H1 (cell line): ENCODE results near the gene SPINK5. TPM values are rescaled to one million over a fixed set of nuclear protein-coding genes. Genes with fewer than 3 reads are reported as not detected.

Source experiments
- CTCF ChIA-PET: fragments of 300-600 bp; sonication (Branson Sonifier 250); formaldehyde crosslinking; loops from one replicate; lab custom pipeline; 2021; ENCODE audit not compliant: partially characterized antibody; lab: Charles Lee
- POLR2A ChIA-PET: fragments of 300-600 bp; sonication (Branson Sonifier 250); formaldehyde crosslinking; loops from one replicate; lab custom pipeline; 2021; ENCODE audit warnings: inconsistent platforms; ENCODE audit not compliant: partially characterized antibody; lab: Charles Lee
- DNase-seq, 2 experiments: peaks; one replicate each; pipeline versions ENCODE4 v3.0.0 to v3.0.0-alpha.2; 2010 to 2022; ENCODE audit warnings: low spot score in 2 of 2, low read depth in 1 of 2, mixed read lengths in 1 of 2
- FAIRE-seq: peaks from 2 replicates; lab custom pipeline; 2011; peaks lifted over from hg19 to GRCh38; lab: Jason Lieb, UNC
- H2AFZ ChIP-seq: 2 replicates; pipeline ENCODE4 v1.8.1; 2012; ENCODE audit warnings: low read length, inconsistent platforms
- H2AK5ac ChIP-seq: 2 replicates; pipeline ENCODE4 v1.6.1; 2013; ENCODE audit warnings: low read depth, low read length
- H2BK120ac ChIP-seq: replicated peaks from 2 replicates; pipeline ENCODE3; 2013; ENCODE audit warnings: low read depth, low read length, inconsistent platforms
- H2BK12ac ChIP-seq: 2 replicates; pipeline ENCODE4 v1.6.1; 2013; ENCODE audit warnings: low read depth, low read length
- H2BK15ac ChIP-seq: 2 replicates; pipeline ENCODE4 v1.6.1; 2013; ENCODE audit warnings: low read length
- H2BK20ac ChIP-seq: 2 replicates; pipeline ENCODE4 v1.6.1; 2013; ENCODE audit warnings: low read length
- H2BK5ac ChIP-seq: 2 replicates; pipeline ENCODE4 v1.6.1; 2013; ENCODE audit warnings: low read depth, low read length
- H3K14ac ChIP-seq: 2 replicates; pipeline ENCODE4 v1.6.1; 2013; ENCODE audit warnings: inconsistent platforms; ENCODE audit not compliant: insufficient read length
- H3K18ac ChIP-seq: 2 replicates; pipeline ENCODE4 v1.6.1; 2013; ENCODE audit warnings: low read length; ENCODE audit errors: extremely low read depth
- H3K23ac ChIP-seq: 2 replicates; pipeline ENCODE4 v1.6.1; 2013; ENCODE audit warnings: inconsistent platforms; ENCODE audit not compliant: insufficient read length
- H3K23me2 ChIP-seq: 2 replicates; pipeline ENCODE4 v1.6.1; 2013; ENCODE audit warnings: low read depth, low read length
- H3K27ac ChIP-seq: 2 replicates; pipeline ENCODE4 v1.6.1; 2011; ENCODE audit warnings: low read depth, low read length, inconsistent platforms
- H3K27me3 ChIP-seq, 4 experiments: replicated peaks in 1 of 4; 1 replicate in 1 of 4; 2 replicates in 3 of 4; pipeline versions ENCODE4 v1.6.1 to v1.8.1; 2011 to 2013; ENCODE audit warnings: low read length in 3 of 4, mild to moderate bottlenecking in 3 of 4, inconsistent platforms in 2 of 4, mixed read lengths in 2 of 4, moderate library complexity in 1 of 4; ENCODE audit not compliant: control insufficient read depth in 3 of 4, insufficient read depth in 3 of 4; ENCODE audit errors: extremely low read depth in 1 of 4
- H3K36me3 ChIP-seq, 4 experiments: 2 replicates each; pipeline versions ENCODE4 v1.6.1 to v1.8.1; 2011 to 2013; ENCODE audit warnings: mild to moderate bottlenecking in 4 of 4, low read length in 3 of 4, moderate library complexity in 2 of 4, control low read depth in 1 of 4, inconsistent platforms in 1 of 4; ENCODE audit not compliant: insufficient read depth in 4 of 4, control insufficient read depth in 2 of 4
- H3K4ac ChIP-seq: replicated peaks from 2 replicates; pipeline ENCODE3; 2013; ENCODE audit warnings: low read length, low read depth, mixed read lengths, inconsistent platforms; ENCODE audit not compliant: insufficient read length
- H3K4me1 ChIP-seq, 4 experiments: replicated peaks in 1 of 4; 1 replicate in 1 of 4; 2 replicates in 3 of 4; pipeline versions ENCODE4 v1.6.1 to v1.8.1; 2011 to 2013; ENCODE audit warnings: low read length in 3 of 4, inconsistent platforms in 2 of 4, mixed read lengths in 1 of 4; ENCODE audit not compliant: insufficient read depth in 4 of 4, control insufficient read depth in 3 of 4
- H3K4me2 ChIP-seq, 2 experiments: 2 replicates each; pipeline versions ENCODE4 v1.6.1 to v1.8.1; 2011 to 2013; ENCODE audit warnings: low read depth in 2 of 2, low read length in 2 of 2, control low read depth in 1 of 2, inconsistent platforms in 1 of 2, mild to moderate bottlenecking in 1 of 2; ENCODE audit not compliant: insufficient read depth in 1 of 2
- H3K4me3 ChIP-seq, 4 experiments: fragments of 200-600, 300-600 bp in 1 of 4; sonication (generic), shearing (Covaris generic), sonication (Bioruptor Twin) in 1 of 4; 2 replicates each; pipeline versions ENCODE4 v1.5.1 to v1.8.1; 2011 to 2016; ENCODE audit warnings: low read length in 4 of 4, low read depth in 3 of 4, control low read depth in 2 of 4, inconsistent platforms in 2 of 4, mild to moderate bottlenecking in 2 of 4, mixed read lengths in 1 of 4, moderate library complexity in 1 of 4; ENCODE audit not compliant: insufficient read depth in 2 of 4; ENCODE audit errors: extremely low read depth in 1 of 4
- H3K56ac ChIP-seq: replicated peaks from 2 replicates; pipeline ENCODE3; 2013; ENCODE audit warnings: low read depth, mild to moderate bottlenecking, mixed read lengths, low read length, inconsistent platforms; ENCODE audit not compliant: insufficient read length
- H3K79me1 ChIP-seq: 2 replicates; pipeline ENCODE4 v1.6.1; 2013; ENCODE audit warnings: low read depth, low read length, control low read depth
- H3K79me2 ChIP-seq, 2 experiments: 2 replicates each; pipeline versions ENCODE4 v1.6.1 to v1.8.1; 2012 to 2013; ENCODE audit warnings: low read length in 2 of 2, mild to moderate bottlenecking in 2 of 2, inconsistent platforms in 1 of 2; ENCODE audit not compliant: insufficient read depth in 2 of 2, control insufficient read depth in 1 of 2
- H3K9ac ChIP-seq, 4 experiments: replicated peaks in 1 of 4; 1 replicate in 1 of 4; 2 replicates in 3 of 4; pipeline versions ENCODE4 v1.6.1 to v1.8.1; 2011 to 2013; ENCODE audit warnings: low read depth in 3 of 4, low read length in 3 of 4, control low read depth in 2 of 4, mild to moderate bottlenecking in 2 of 4, moderate library complexity in 2 of 4, inconsistent platforms in 1 of 4; ENCODE audit errors: extremely low read depth in 1 of 4
- H3K9me3 ChIP-seq, 2 experiments: 2 replicates each; pipeline versions ENCODE4 v1.6.1 to v1.8.1; 2012 to 2013; ENCODE audit warnings: mild to moderate bottlenecking in 2 of 2, moderate library complexity in 2 of 2, control low read depth in 1 of 2, inconsistent platforms in 1 of 2, low read depth in 1 of 2, low read length in 1 of 2, mixed read lengths in 1 of 2; ENCODE audit not compliant: insufficient read depth in 2 of 2
- H4K20me1 ChIP-seq, 2 experiments: replicated peaks in 1 of 2; 2 replicates each; pipeline versions ENCODE3 to v1.8.1; 2011 to 2013; ENCODE audit warnings: inconsistent platforms in 2 of 2, low read length in 2 of 2, mild to moderate bottlenecking in 1 of 2; ENCODE audit not compliant: insufficient read depth in 2 of 2, control insufficient read depth in 1 of 2
- H4K5ac ChIP-seq: 2 replicates; pipeline ENCODE4 v1.6.1; 2013; ENCODE audit warnings: low read length, low read depth, mixed read lengths, inconsistent platforms; ENCODE audit not compliant: insufficient read length
- H4K8ac ChIP-seq: 2 replicates; pipeline ENCODE4 v1.8.0; 2013; ENCODE audit warnings: mild to moderate bottlenecking, moderate library complexity, low read length, inconsistent platforms; ENCODE audit not compliant: insufficient read depth; ENCODE audit errors: extremely low read depth
- H4K91ac ChIP-seq: replicated peaks from 2 replicates; pipeline ENCODE3; 2013; ENCODE audit warnings: low read length, mixed read lengths, inconsistent platforms; ENCODE audit not compliant: insufficient read length
- BCL11A ChIP-seq, 2 experiments: IDR thresholded peaks; one replicate each; pipeline ENCODE4 v1.6.1; 2011; ENCODE audit warnings: low read depth in 2 of 2, low read length in 2 of 2, mild to moderate bottlenecking in 2 of 2
- CBX5 ChIP-seq: fragments of 300-800, 300-1000 bp; sonication (generic); IDR thresholded peaks from 2 replicates; pipeline ENCODE4 v1.7.1; 2016; ENCODE audit warnings: antibody characterized with exemption, low read length, low read depth
- CHD2 ChIP-seq: IDR thresholded peaks from 2 replicates; pipeline ENCODE4 v1.6.1; 2012; ENCODE audit warnings: low read length, improper control_type of control experiment
- CREB1 ChIP-seq: IDR thresholded peaks from 2 replicates; pipeline ENCODE4 v1.6.1; 2012; ENCODE audit warnings: inconsistent platforms
- JUND ChIP-seq: IDR thresholded peaks from 2 replicates; pipeline ENCODE4 v1.6.1; 2011; ENCODE audit warnings: mild to moderate bottlenecking, improper control_type of control experiment, low read length
- NANOG ChIP-seq: IDR thresholded peaks from 2 replicates; pipeline ENCODE4 v1.6.1; 2011; ENCODE audit warnings: low read length, low read depth, mild to moderate bottlenecking, inconsistent platforms; ENCODE audit not compliant: insufficient read depth, poor library complexity, severe bottlenecking
- SAP30 ChIP-seq: fragments of 300-600 bp; sonication (generic); IDR thresholded peaks from 2 replicates; pipeline ENCODE4 v1.7.1; 2012; ENCODE audit warnings: low read length, moderate library complexity, mild to moderate bottlenecking, inconsistent platforms; ENCODE audit not compliant: insufficient read depth, insufficient replicate concordance
- SP1 ChIP-seq: IDR thresholded peaks from 2 replicates; pipeline ENCODE4 v1.6.1; 2011; ENCODE audit warnings: low read depth, low read length
- TBP ChIP-seq: IDR thresholded peaks from 2 replicates; pipeline ENCODE4 v1.6.1; 2011; ENCODE audit warnings: low read depth, low read length, improper control_type of control experiment
- WGBS, 2 experiments: shearing (Covaris generic) in 1 of 2; methylation state at CpG; one replicate each; pipeline versions ENCODE4 v1.1.6 to v1.1.7; 2013 to 2015; ENCODE audit warnings: low lambda C conversion rate in 2 of 2, mixed read lengths in 2 of 2, inconsistent platforms in 1 of 2, low coverage in 1 of 2, missing lambda C conversion rate in 1 of 2; ENCODE audit not compliant: insufficient replicate concordance in 2 of 2, insufficient coverage in 1 of 2, insufficient read length in 1 of 2; ENCODE audit errors: extremely low coverage in 1 of 2, missing lambda C conversion rate in 1 of 2; 5-methylcytosine and 5-hydroxymethylcytosine counted together
- polyA plus RNA-seq, 7 experiments: library from polyadenylated mRNA; depleted of rRNA in 3 of 7; stranded (reverse) in 5 of 7; unstranded in 2 of 7; fragments of >200 nt in 5 of 7; fragments of 200-250 nt in 2 of 7; gene quantifications; 1 replicate in 5 of 7; 2 replicates in 1 of 7; 4 replicates in 1 of 7; pipeline versions ENCODE4 v1.2.1 to v1.2.3, GENCODE V29; 2011 to 2013; ENCODE audit warnings: missing spikeins in 2 of 7, mixed read lengths in 2 of 7
- total RNA-seq: library from RNA; stranded (reverse); fragmentation: NEBNext Ultra II Directional; extraction: Animal tissue kit (Norgen Biotek cat#: 25700); gene quantifications from 2 replicates; pipeline ENCODE4 v1.2.1, GENCODE V29; 2021

Gene SPINK5
- total and polyA plus RNA-seq, 2 of the 8 experiments (the other 6 are each of a cell fraction or from before 2014, with no cell fraction given) = 1.4 to 2.2 TPM

DNA sequence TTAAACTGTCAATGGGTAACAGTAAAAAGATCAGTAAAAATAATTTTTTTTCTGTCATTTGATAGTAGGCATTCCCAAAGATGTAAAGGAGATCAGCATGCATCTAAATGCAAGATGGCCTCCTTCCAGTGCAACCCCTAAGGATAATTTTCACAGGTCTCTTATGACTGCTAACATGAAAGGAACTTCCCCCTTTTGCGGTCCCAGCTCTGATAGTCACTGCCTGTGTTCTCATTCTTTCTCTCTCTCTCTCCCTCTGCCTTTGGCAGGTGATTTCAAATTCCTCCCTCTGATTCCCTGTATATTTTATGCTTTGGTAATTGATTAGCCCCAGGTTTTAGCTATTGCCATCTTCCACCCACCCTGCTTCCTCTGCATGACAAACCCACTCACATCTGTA, 113.4 kb downstream of the SPINK5 start:
- no peak overlapping the region for H3K23ac ChIP-seq
- FAIRE-seq (no peak), DNase-seq (no peak)
- H3K27me3 ChIP-seq = no peaks in the 10 kb centered on the region
- H3K36me3 ChIP-seq = no peaks in the 10 kb centered on the region
- H3K9me3 ChIP-seq = no peaks in the 10 kb centered on the region
- no peak overlapping the region for H3K27ac ChIP-seq
- H4K20me1 ChIP-seq = no peaks in the 10 kb centered on the region
- H2AFZ ChIP-seq = no peak overlapping the region
- no peak overlapping the region for H3K4me3 ChIP-seq
- H2BK20ac ChIP-seq = no peak overlapping the region
- no peak overlapping the region for H3K56ac ChIP-seq
- H3K79me1 ChIP-seq = no peaks in the 10 kb centered on the region
- no peak overlapping the region for H2AK5ac ChIP-seq
- no peak overlapping the region for H2BK15ac ChIP-seq
- no peak overlapping the region for H4K8ac ChIP-seq
- H3K9ac ChIP-seq = no peak overlapping the region
- no peak overlapping the region for H4K5ac ChIP-seq
- 93% methylated on average over 1 of the region's 1 CpG; no CpG with 5 or more reads in 1 of the 2 experiments for WGBS, 2 experiments
- no peak overlapping the region for H4K91ac ChIP-seq
- CTCF ChIA-PET = interaction anchor here (0.7 to 1.1 kb wide), 3 partner anchors 17 to 198 kb away, joined by 3 to 4 read pairs (median 3); no protein-coding TSS in a partner anchor
- no peak overlapping the region for H2BK120ac ChIP-seq
- no peak for TF ChIP-seq CREB1
- TF ChIP-seq CHD2 = no peak
- no peak for TF ChIP-seq JUND
- no peak for TF ChIP-seq SAP30
- no peak for TF ChIP-seq BCL11A (IDR thresholded peaks at IDR 0.05; ENCODE audit: low read depth in 2 of 2, low read length in 2 of 2)
- no peak for TF ChIP-seq CBX5
- no peak for TF ChIP-seq TBP
- no peak for TF ChIP-seq SP1
- no peak for TF ChIP-seq NANOG
- H3K14ac ChIP-seq = no peak overlapping the region
- POLR2A ChIA-PET = no interaction called here
- no peaks in the 10 kb centered on the region for H3K4me1 ChIP-seq
- H3K4ac ChIP-seq = no peak overlapping the region
- no peaks in the 10 kb centered on the region for H3K79me2 ChIP-seq
- no peak overlapping the region for H2BK12ac ChIP-seq
- no peak overlapping the region for H2BK5ac ChIP-seq
- H3K4me2 ChIP-seq = no peak overlapping the region
- H3K18ac ChIP-seq = no peak overlapping the region
- no peaks in the 10 kb centered on the region for H3K23me2 ChIP-seq
